GM18502 (cell line): Measurements from ENCODE around the gene CHTF8.
"Not testable (repeated sequence)": the region's sequence is repeated elsewhere in the genome, so short reads cannot be mapped to it uniquely, and the experiment has no call there.

Experiments used
- ATAC-seq: cut with Tn5 transposase; IDR thresholded peaks from one replicate; pipeline ENCODE4 v1.9.1; 2021; ENCODE audit warnings: mild to moderate bottlenecking; ENCODE audit not compliant: unreplicated experiment, poor library complexity

Gene CHTF8

GRCh38 chr16:69132424-69133252, at the start of gene CHTF8, which contains the start of gene UTP4:
TSS of gene CHTF8 (minus strand) at chr16:69132588. CDS start at chr16:69121458, 11,130 bp downstream.
TSS of gene UTP4 (plus strand) at chr16:69132649. CDS start at chr16:69133460, 811 bp downstream.
- peak; percentile 85 for ATAC-seq

- no peak for ATAC-seq
Observed at GRCh38 chr16:69180011-69180338, 47.6 kb upstream of the CHTF8 start.

- no peak for ATAC-seq
Observed at GRCh38 chr16:69179328-69180010, 47.1 kb upstream of the CHTF8 start.

GRCh38 chr16:69176033-69176800, 43.8 kb upstream of the CHTF8 start:
- no peak for ATAC-seq

- no peak for ATAC-seq
Observed at GRCh38 chr16:69171325-69172084, 39.1 kb upstream of the CHTF8 start.

GRCh38 chr16:69169607-69170352, 37.4 kb upstream of the CHTF8 start:
- ATAC-seq: no peak

GRCh38 chr16:69169051-69169450, 36.7 kb upstream of the CHTF8 start:
- ATAC-seq: no peak

- no peak for ATAC-seq
Observed at GRCh38 chr16:69166946-69167930, 34.9 kb upstream of the CHTF8 start.

GRCh38 chr16:69166221-69166833, 33.9 kb upstream of the CHTF8 start:
- ATAC-seq: no peak

GRCh38 chr16:69165584-69165983, 33.2 kb upstream of the CHTF8 start:
- ATAC-seq: no peak

GRCh38 chr16:69160192-69160591, 27.8 kb upstream of the CHTF8 start:
- ATAC-seq: no peak

- ATAC-seq: no peak
Observed at GRCh38 chr16:69157196-69157595, 24.8 kb upstream of the CHTF8 start.

GRCh38 chr16:69150146-69150865, 17.9 kb upstream of the CHTF8 start:
- no peak for ATAC-seq

GRCh38 chr16:69149621-69150020, 17.2 kb upstream of the CHTF8 start:
- ATAC-seq: not testable (repeated sequence)

GRCh38 chr16:69145658-69146057, 13.3 kb upstream of the CHTF8 start:
- ATAC-seq: no peak

- ATAC-seq: no peak
Observed at GRCh38 chr16:69143116-69143515, 10.7 kb upstream of the CHTF8 start.

- ATAC-seq: no peak
Observed at GRCh38 chr16:69141936-69142335, 9.5 kb upstream of the CHTF8 start.
